CD14-positive monocyte (primary cell): Measurements from ENCODE around the gene PRSS33. TPM values are rescaled to one million over a fixed set of nuclear protein-coding genes. Genes with fewer than 3 reads are reported as not detected.

ENCODE experiments used
- DNase-seq, 3 donors: peaks; one replicate each; pipeline ENCODE4 v3.0.0-alpha.2; 2011 to 2022
- H2AFZ ChIP-seq: 2 replicates; pipeline ENCODE4 v1.6.0; 2012; ENCODE audit warnings: mild to moderate bottlenecking, low read depth, low read length, inconsistent platforms; ENCODE audit not compliant: insufficient read depth, poor library complexity, severe bottlenecking
- H3K27ac ChIP-seq, 2 donors: 1 replicate in 1 of 2; 2 replicates in 1 of 2; pipeline ENCODE4 v1.5.1; 2012 to 2013; ENCODE audit warnings: low read length in 2 of 2, control low read depth in 1 of 2, inconsistent platforms in 1 of 2, low read depth in 1 of 2, mild to moderate bottlenecking in 1 of 2
- H3K27me3 ChIP-seq, 2 donors: one replicate each; pipeline versions ENCODE4 v1.6.0 to v1.6.1; 2011 to 2013; ENCODE audit warnings: low read length in 2 of 2; ENCODE audit not compliant: control insufficient read depth in 2 of 2, insufficient read depth in 2 of 2
- H3K36me3 ChIP-seq, 2 donors: replicated peaks in 1 of 2; 1 replicate in 1 of 2; 2 replicates in 1 of 2; pipeline versions ENCODE4 v1.5.1 to v1.6.1; 2012 to 2013; ENCODE audit warnings: low read length in 2 of 2, control low read depth in 1 of 2, inconsistent platforms in 1 of 2, mild to moderate bottlenecking in 1 of 2; ENCODE audit not compliant: insufficient read depth in 2 of 2, control insufficient read depth in 1 of 2
- H3K4me1 ChIP-seq, 2 donors: 1 replicate in 1 of 2; 2 replicates in 1 of 2; pipeline versions ENCODE4 v1.5.1 to v1.6.1; 2012 to 2013; ENCODE audit warnings: low read length in 2 of 2, control low read depth in 1 of 2, inconsistent platforms in 1 of 2, mild to moderate bottlenecking in 1 of 2, moderate library complexity in 1 of 2; ENCODE audit not compliant: insufficient read depth in 2 of 2, control insufficient read depth in 1 of 2
- H3K4me2 ChIP-seq: replicated peaks from 2 replicates; pipeline ENCODE3; 2012; ENCODE audit warnings: low read length, moderate library complexity, mild to moderate bottlenecking; ENCODE audit not compliant: poor library complexity, severe bottlenecking; ENCODE audit errors: extremely low read depth
- H3K4me3 ChIP-seq, 3 experiments: fragments of 200-600 bp in 1 of 3; sonication (generic) in 1 of 3; replicated peaks in 1 of 3; 1 replicate in 2 of 3; 2 replicates in 1 of 3; pipeline ENCODE4 v1.5.1; 2011 to 2013; ENCODE audit warnings: low read length in 3 of 3, mild to moderate bottlenecking in 3 of 3, control low read depth in 2 of 3, low read depth in 2 of 3, inconsistent platforms in 1 of 3, moderate library complexity in 1 of 3
- H3K79me2 ChIP-seq: 2 replicates; pipeline ENCODE4 v1.6.0; 2012; ENCODE audit warnings: mild to moderate bottlenecking, control low read depth, inconsistent platforms, low read length, moderate library complexity; ENCODE audit not compliant: insufficient read depth
- H3K9ac ChIP-seq: 2 replicates; pipeline ENCODE4 v1.6.0; 2017; ENCODE audit warnings: low read length, mild to moderate bottlenecking; ENCODE audit not compliant: insufficient read depth, poor library complexity, severe bottlenecking
- H3K9me3 ChIP-seq, 2 donors: replicated peaks in 1 of 2; 1 replicate in 1 of 2; 2 replicates in 1 of 2; pipeline versions ENCODE4 v1.5.1 to v1.6.1; 2012 to 2013; ENCODE audit warnings: low read length in 2 of 2, control low read depth in 1 of 2; ENCODE audit not compliant: control insufficient read depth in 1 of 2, insufficient read depth in 1 of 2
- H4K20me1 ChIP-seq: 2 replicates; pipeline ENCODE4 v1.6.0; 2012; ENCODE audit warnings: mild to moderate bottlenecking, low read length, control low read depth, moderate library complexity; ENCODE audit not compliant: insufficient read depth
- H3K27ac Mint-ChIP-seq, 7 donors: one replicate each; pipeline ENCODE4 v1.8.0; 2020; ENCODE audit warnings: mild to moderate bottlenecking in 7 of 7, mixed read lengths in 7 of 7, moderate library complexity in 6 of 7, inconsistent platforms in 2 of 7
- H3K27me3 Mint-ChIP-seq, 3 donors: one replicate each; pipeline ENCODE4 v1.8.0; 2021 to 2022; ENCODE audit warnings: low read depth in 3 of 3, mild to moderate bottlenecking in 3 of 3, mixed read lengths in 3 of 3, moderate library complexity in 3 of 3, inconsistent platforms in 1 of 3
- H3K36me3 Mint-ChIP-seq, 2 donors: one replicate each; pipeline ENCODE4 v1.8.0; 2020; ENCODE audit warnings: mixed read lengths in 2 of 2, inconsistent platforms in 1 of 2, mild to moderate bottlenecking in 1 of 2
- H3K4me1 Mint-ChIP-seq: one replicate; pipeline ENCODE4 v1.8.0; 2020; ENCODE audit warnings: mild to moderate bottlenecking, mixed read lengths
- H3K4me3 Mint-ChIP-seq, 2 donors: one replicate each; pipeline ENCODE4 v1.8.0; 2020; ENCODE audit warnings: mild to moderate bottlenecking in 2 of 2, mixed read lengths in 2 of 2, moderate library complexity in 1 of 2
- H3K9me3 Mint-ChIP-seq, 7 donors: one replicate each; pipeline ENCODE4 v1.8.0; 2020 to 2022; ENCODE audit warnings: mixed read lengths in 7 of 7, mild to moderate bottlenecking in 6 of 7, moderate library complexity in 6 of 7, inconsistent platforms in 2 of 7
- WGBS: methylation state at CpG from one replicate; pipeline ENCODE4 v1.1.5; 2013; ENCODE audit warnings: missing lambda C conversion rate; ENCODE audit not compliant: insufficient coverage; 5-methylcytosine and 5-hydroxymethylcytosine counted together
- intact Hi-C, 2 donors: fragments of 100-400 bp; cut with micrococcal nuclease; formaldehyde crosslinking; loops; one replicate each; pipeline versions ENCODE4 v1.15.0 to v1.15.1; 2023
- polyA plus RNA-seq, 3 donors: library from polyadenylated mRNA; depleted of rRNA in 1 of 3; unstranded in 2 of 3; stranded (reverse) in 1 of 3; fragments of 300-500 nt in 2 of 3; fragments of >200 nt in 1 of 3; fragmentation: Illumina TruSeq in 2 of 3; gene quantifications; 1 replicate in 2 of 3; 2 replicates in 1 of 3; pipeline ENCODE4 v1.2.3, GENCODE V29; 2012 to 2021
- TF ChIP-seq, protein P1 (sequence below): fragments of 200-600 bp; IDR thresholded peaks from one replicate; pipeline ENCODE4 v1.8.0; 2022; ENCODE audit warnings: antibody characterized with exemption, mild to moderate bottlenecking

Gene PRSS33
- polyA plus RNA-seq, 3 donors, result 0.05 TPM; not detected in 2

DNA sequence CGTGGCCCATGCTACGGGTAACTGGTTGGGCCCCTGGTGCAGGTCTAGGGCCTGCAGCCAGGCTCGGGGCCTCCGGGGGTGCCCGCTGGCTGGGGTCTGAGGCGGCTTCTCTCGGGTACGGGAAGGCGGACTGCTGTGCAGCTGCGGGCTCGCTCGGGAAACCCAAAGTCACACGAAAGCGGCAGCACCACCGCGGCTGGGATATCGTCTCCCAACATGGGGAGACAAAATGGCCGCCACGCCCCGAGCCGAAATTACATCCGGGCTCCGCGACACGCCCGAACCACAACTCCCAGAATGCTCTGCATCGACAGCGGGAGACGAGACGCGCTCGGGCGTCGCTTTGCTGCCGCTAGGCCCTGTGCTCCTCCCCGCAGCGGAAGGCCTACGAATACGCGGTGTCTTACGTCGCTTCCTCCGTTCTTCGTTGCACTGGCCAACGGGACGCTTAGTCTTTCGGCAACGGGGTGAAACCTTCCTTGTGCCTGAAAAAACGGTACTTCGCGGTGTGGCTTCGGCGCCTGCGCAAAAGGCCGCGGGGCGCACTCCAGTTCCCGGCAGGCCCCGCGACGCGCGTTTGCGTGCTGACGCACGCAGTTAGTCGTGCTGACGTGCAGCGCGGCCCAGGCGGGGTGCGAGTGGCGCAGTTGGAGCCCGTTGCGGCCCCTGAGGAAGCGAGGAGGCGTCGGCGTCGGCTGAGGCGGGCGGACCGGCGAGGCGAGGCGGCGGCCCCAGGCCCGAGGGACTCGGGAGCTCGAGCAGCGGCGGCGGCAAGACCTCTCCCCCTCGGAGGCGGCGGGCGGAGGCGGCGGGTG is 35.1 kb downstream of the PRSS33 start, which contains the start of gene SRRM2:
TSS of gene SRRM2 (plus strand) at position 604 of the 815 bp plus-strand sequence. CDS start 3,727 bp downstream, outside the sequence.
- Histone ChIP-seq H3K4me3 (peak within 1 kb of the TSS; percentile 88 to 97 (median 93)), H3K27me3 (no peaks in the 10 kb centered on the region), H3K9ac (peak within 1 kb of the TSS; percentile 96), H3K79me2 (peaks cover 54% of the 10 kb centered on the region), H3K9me3 (peaks cover 0 to 4% of the 10 kb centered on the region in 2 donors), H2AFZ (peak within 1 kb of the TSS; percentile 98), H3K27ac (peak within 1 kb of the TSS; percentile 88 to 93), H4K20me1 (peaks cover 44% of the 10 kb centered on the region), H3K4me1 (peaks cover 31 to 34% of the 10 kb centered on the region in 2 donors), H3K36me3 (peaks cover 10 to 16% of the 10 kb centered on the region in 2 donors), H3K4me2 (peak within 1 kb of the TSS; percentile 99)
- Mint-ChIP-seq H3K27me3 (peaks cover 0 to 3% (median 0%) of the 10 kb centered on the region in 3 donors), H3K4me1 (peaks cover 41% of the 10 kb centered on the region), H3K27ac (peak within 1 kb of the TSS; percentile 96 to 99 (median 98)), H3K36me3 (peaks cover 14 to 35% of the 10 kb centered on the region in 2 donors), H3K4me3 (peak within 1 kb of the TSS; percentile 86 to 95), H3K9me3 (peaks cover 0 to 4% (median 0%) of the 10 kb centered on the region in 7 donors)
- peak; percentile 91 to 95 (median 94) for DNase-seq
- WGBS, result 4% methylated on average over 93 of the region's 99 CpGs
- TF ChIP-seq, protein P1, sequence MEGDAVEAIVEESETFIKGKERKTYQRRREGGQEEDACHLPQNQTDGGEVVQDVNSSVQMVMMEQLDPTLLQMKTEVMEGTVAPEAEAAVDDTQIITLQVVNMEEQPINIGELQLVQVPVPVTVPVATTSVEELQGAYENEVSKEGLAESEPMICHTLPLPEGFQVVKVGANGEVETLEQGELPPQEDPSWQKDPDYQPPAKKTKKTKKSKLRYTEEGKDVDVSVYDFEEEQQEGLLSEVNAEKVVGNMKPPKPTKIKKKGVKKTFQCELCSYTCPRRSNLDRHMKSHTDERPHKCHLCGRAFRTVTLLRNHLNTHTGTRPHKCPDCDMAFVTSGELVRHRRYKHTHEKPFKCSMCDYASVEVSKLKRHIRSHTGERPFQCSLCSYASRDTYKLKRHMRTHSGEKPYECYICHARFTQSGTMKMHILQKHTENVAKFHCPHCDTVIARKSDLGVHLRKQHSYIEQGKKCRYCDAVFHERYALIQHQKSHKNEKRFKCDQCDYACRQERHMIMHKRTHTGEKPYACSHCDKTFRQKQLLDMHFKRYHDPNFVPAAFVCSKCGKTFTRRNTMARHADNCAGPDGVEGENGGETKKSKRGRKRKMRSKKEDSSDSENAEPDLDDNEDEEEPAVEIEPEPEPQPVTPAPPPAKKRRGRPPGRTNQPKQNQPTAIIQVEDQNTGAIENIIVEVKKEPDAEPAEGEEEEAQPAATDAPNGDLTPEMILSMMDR, result no peak
- intact Hi-C loops, result no loop called here

DNA sequence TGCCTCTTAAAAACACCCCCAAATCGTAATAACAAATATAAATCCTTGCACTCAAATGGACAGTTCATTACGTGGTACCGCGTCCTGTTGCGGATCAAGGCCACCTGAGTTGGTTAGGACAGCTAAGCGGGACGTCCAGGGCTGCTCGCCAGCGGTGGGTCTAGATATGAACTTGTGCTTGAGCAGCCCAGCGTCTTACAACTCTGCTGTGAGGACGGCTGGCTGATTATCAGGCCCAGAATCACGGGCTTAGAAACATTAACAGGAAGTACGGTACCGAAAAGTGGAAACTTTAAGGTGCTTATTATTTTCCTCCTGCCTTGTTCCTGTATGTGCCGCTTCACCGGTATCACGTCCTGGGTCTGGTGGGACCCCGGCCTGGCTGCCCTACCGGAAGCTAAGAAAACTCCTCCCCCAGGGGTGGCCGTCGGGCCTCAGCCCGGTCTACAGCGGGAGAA is 35.8 kb downstream of the PRSS33 start:
- H3K27ac ChIP-seq, result peak overlapping the region; percentile 88 to 93
- no peaks in the 10 kb centered on the region for H3K27me3 ChIP-seq
- 76% methylated on average over 23 of the region's 23 CpGs for WGBS
- H3K9ac ChIP-seq, result peak overlapping the region; percentile 96
- Mint-ChIP-seq H3K4me3 (peak overlapping the region; percentile 86 to 95), H3K36me3 (peaks cover 8 to 29% of the 10 kb centered on the region in 2 donors), H3K4me1 (peaks cover 38% of the 10 kb centered on the region), H3K27ac (peak overlapping the region; percentile 96 to 99 (median 98)), H3K9me3 (peaks cover 0 to 4% (median 0%) of the 10 kb centered on the region in 7 donors), H3K27me3 (peaks cover 0 to 3% (median 0%) of the 10 kb centered on the region in 3 donors)
- TF ChIP-seq, protein P1, result no peak
- DNase-seq, result no peak
- peak overlapping the region in 2 of 3 experiments; percentile 69 to 97 for H3K4me3 ChIP-seq
- intact Hi-C loops, result no loop called here
- H2AFZ ChIP-seq, result peak overlapping the region; percentile 98
- H3K4me2 ChIP-seq, result peak overlapping the region; percentile 99
- H4K20me1 ChIP-seq, result peaks cover 38% of the 10 kb centered on the region
- H3K79me2 ChIP-seq, result peaks cover 48% of the 10 kb centered on the region
- peaks cover 0 to 4% of the 10 kb centered on the region in 2 donors for H3K9me3 ChIP-seq
- peaks cover 31 to 34% of the 10 kb centered on the region in 2 donors for H3K4me1 ChIP-seq
- H3K36me3 ChIP-seq, result peaks cover 4 to 10% of the 10 kb centered on the region in 2 donors
